ENCODE data around the gene GEN1.

The GEN1 gene

GRCh38 chr2:17753803-17754663, at the start of gene GEN1, which contains the start of gene SMC6:
GEN1 (plus strand) TSS chr2:17754138; CDS start chr2:17759944, 5,806 bp downstream.
SMC6 (minus strand) TSS chr2:17753810; CDS start chr2:17745946, 7,864 bp downstream.
- DNase-seq: peak; percentile 88

- DNase-seq: no peak
Observed at GRCh38 chr2:17706845-17707244, 47.1 kb upstream of the GEN1 start.

- DNase-seq: no peak
Observed at GRCh38 chr2:17708501-17708900, 45.4 kb upstream of the GEN1 start.

- DNase-seq: no peak
Observed at GRCh38 chr2:17709897-17710296, 44.0 kb upstream of the GEN1 start.

GRCh38 chr2:17710547-17711248, 43.2 kb upstream of the GEN1 start:
- no peak for DNase-seq

GRCh38 chr2:17713291-17713690, 40.6 kb upstream of the GEN1 start:
- DNase-seq: no peak

GRCh38 chr2:17717666-17718065, 36.3 kb upstream of the GEN1 start:
- DNase-seq: no peak

- DNase-seq: no peak
Observed at GRCh38 chr2:17718689-17719088, 35.2 kb upstream of the GEN1 start.

- DNase-seq: no peak
Observed at GRCh38 chr2:17719562-17720371, 34.2 kb upstream of the GEN1 start.

- DNase-seq: no peak
Observed at GRCh38 chr2:17728210-17728609, 25.7 kb upstream of the GEN1 start.

- DNase-seq: no peak
Observed at GRCh38 chr2:17729880-17730279, 24.1 kb upstream of the GEN1 start.

- DNase-seq: no peak
Observed at GRCh38 chr2:17733599-17733998, 20.3 kb upstream of the GEN1 start.

- no peak for DNase-seq
Observed at GRCh38 chr2:17735864-17736263, 18.1 kb upstream of the GEN1 start.

- no peak for DNase-seq
Observed at GRCh38 chr2:17736989-17737388, 16.9 kb upstream of the GEN1 start.

- DNase-seq: no peak
Observed at GRCh38 chr2:17740203-17740602, 13.7 kb upstream of the GEN1 start.

GRCh38 chr2:17747684-17748452, 6.1 kb upstream of the GEN1 start:
- DNase-seq: no peak

- DNase-seq: no peak
Observed at GRCh38 chr2:17748745-17749144, 5.2 kb upstream of the GEN1 start.

GRCh38 chr2:17749753-17750438, 4.0 kb upstream of the GEN1 start:
- no peak for DNase-seq

GRCh38 chr2:17752246-17752645, 1.7 kb upstream of the GEN1 start:
- no peak for DNase-seq

GRCh38 chr2:17752892-17753802, 791 bp upstream of the GEN1 start:
- no peak for DNase-seq

Measured in activated CD4-positive, alpha-beta T cell treated with anti-CD3 and anti-CD28 coated beads for 1 hour (primary cell).